GM10248 (cell line): ENCODE measurements around the gene NISCH.

ENCODE experiments used
- CTCF ChIA-PET: fragments of 300-600 bp; sonication (Branson Sonifier 250); formaldehyde crosslinking; extraction: SDS; loops from one replicate; lab custom pipeline; 2021; ENCODE audit warnings: antibody characterized with exemption; lab: Yijun Ruan, JAX
- POLR2A ChIA-PET: fragments of 350-650 bp; sonication (Branson Sonifier 250); formaldehyde crosslinking; extraction: SDS; loops from one replicate; lab custom pipeline; 2020; ENCODE audit warnings: antibody characterized with exemption; lab: Yijun Ruan, JAX
- DNase-seq: peaks from one replicate; pipeline ENCODE4 v3.0.0; 2012; ENCODE audit errors: extremely low spot score
- TF ChIP-seq, protein P1 (sequence below): IDR thresholded peaks from 2 replicates; pipeline ENCODE4 v1.5.1; 2012; ENCODE audit warnings: mild to moderate bottlenecking, low read depth; ENCODE audit errors: extremely low read depth, missing control alignments, control extremely low read depth

NISCH gene

DNA sequence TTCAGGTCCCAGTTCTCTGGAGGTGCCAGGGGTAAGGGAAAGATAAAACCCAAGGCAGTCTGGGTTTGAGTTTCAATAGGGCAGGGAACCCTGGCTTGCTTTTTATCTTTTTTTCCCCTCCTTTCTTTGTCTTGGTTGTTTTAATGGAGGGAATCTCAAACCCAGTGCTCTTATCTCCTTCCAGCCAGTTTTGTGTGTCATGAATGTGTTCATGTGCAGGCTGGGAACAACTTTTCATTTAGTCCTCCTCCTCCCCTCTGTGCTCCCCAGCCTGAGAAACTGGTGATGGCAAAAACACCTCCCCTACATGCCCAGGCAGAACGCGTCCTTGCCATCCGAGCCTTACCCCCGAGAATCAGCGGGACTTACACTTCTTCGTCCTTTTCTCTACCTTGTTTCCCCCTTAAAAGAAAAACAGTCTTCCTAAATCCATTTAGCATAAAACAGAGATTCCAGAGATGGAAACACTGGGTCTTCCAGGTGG is 21.4 kb upstream of the NISCH start:
- CTCF ChIA-PET = interaction anchor here (2.0 to 20.1 kb wide), 2 partner anchors 12 to 22 kb away, joined by 7 to 345 read pairs; partner anchors contain the start of genes SEMA3G and TNNC1
- TF ChIP-seq, protein P1, sequence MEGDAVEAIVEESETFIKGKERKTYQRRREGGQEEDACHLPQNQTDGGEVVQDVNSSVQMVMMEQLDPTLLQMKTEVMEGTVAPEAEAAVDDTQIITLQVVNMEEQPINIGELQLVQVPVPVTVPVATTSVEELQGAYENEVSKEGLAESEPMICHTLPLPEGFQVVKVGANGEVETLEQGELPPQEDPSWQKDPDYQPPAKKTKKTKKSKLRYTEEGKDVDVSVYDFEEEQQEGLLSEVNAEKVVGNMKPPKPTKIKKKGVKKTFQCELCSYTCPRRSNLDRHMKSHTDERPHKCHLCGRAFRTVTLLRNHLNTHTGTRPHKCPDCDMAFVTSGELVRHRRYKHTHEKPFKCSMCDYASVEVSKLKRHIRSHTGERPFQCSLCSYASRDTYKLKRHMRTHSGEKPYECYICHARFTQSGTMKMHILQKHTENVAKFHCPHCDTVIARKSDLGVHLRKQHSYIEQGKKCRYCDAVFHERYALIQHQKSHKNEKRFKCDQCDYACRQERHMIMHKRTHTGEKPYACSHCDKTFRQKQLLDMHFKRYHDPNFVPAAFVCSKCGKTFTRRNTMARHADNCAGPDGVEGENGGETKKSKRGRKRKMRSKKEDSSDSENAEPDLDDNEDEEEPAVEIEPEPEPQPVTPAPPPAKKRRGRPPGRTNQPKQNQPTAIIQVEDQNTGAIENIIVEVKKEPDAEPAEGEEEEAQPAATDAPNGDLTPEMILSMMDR = no peak
- no peak for DNase-seq
- POLR2A ChIA-PET = no interaction called here

DNA sequence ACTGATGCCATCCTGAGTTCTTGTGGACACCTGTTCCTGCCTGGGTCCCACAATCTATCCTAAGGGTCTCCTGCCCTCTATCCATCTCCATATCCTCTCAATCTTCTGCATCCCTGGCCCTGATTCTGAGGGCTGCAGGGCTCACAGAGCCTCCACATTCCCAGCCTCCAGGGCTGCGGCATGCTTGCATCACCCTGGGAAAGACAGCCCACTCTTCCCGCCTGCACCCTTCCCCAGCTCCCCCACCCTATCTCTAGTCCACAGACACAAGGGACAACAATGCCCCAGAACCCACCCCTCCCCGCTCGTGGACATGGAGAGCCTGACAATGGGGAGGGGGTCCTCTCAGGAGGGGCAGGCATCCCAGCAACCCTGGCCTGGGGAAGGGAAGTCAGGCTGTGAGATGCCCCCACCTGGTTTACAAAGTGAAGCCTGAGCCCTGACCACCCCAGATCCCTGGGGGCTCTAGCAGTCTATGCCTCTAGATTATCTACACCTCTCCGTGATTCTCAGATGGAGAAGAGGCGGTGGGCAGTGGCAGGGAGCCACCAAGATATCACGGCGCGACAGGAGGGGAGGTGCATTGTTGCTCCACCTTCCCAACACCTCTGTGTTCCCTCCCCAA is 20.8 kb upstream of the NISCH start:
- CTCF ChIA-PET = interaction anchor here (1.6 to 20.1 kb wide), 4 partner anchors 11 to 22 kb away, joined by 4 to 345 read pairs (median 7); partner anchors contain the start of genes SEMA3G and TNNC1
- TF ChIP-seq, protein P1 = no peak
- POLR2A ChIA-PET = no interaction called here
- DNase-seq = no peak

DNA sequence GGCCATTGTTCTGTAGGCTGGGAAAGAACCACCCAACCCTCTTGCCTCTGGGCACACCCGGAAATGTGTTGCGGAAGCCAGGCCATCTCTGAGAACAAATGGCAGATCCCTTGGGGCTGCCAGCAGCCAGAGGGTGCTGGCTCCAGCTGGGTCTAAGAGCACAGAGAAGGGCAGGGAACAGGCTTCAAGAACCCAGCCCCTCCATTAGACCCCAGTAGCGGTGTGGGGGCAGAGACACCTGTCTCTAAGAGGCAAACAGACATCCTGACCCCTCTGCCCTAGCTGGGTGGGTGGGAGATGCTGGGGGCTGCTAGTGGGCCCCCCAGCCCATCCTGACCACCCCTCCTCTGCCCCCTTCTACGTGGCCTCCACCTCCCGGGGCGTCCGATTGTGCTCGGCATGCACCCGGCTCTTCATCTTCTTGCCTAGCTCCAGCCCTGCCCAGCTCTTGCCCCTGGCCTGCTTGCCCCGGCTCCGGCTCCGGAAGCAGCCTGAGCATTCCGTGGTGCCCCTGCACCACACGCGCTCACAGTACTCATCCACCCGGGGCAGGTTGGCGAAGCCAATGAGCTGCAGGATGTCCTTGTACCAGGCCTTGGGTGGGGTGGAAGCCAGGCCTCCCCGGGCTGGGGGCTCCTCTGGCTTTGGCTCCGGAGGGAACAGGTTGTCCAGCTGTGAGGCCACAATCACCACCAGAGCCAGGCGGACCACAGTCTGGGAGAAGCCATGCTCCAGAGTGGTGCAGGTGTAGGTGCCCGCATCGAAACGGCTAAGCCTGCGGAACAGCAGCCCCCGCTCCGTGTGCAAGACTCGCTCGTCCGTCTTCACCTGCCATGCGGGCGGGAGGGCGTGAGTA is 19.9 kb upstream of the NISCH start:
- TF ChIP-seq, protein P1 = no peak
- ChIA-PET POLR2A (no interaction called here), CTCF (interaction anchor here (1.6 to 20.1 kb wide), 3 partner anchors 10 to 23 kb away, joined by 4 to 345 read pairs (median 7); partner anchors contain the start of genes SEMA3G and TNNC1)
- DNase-seq = no peak

DNA sequence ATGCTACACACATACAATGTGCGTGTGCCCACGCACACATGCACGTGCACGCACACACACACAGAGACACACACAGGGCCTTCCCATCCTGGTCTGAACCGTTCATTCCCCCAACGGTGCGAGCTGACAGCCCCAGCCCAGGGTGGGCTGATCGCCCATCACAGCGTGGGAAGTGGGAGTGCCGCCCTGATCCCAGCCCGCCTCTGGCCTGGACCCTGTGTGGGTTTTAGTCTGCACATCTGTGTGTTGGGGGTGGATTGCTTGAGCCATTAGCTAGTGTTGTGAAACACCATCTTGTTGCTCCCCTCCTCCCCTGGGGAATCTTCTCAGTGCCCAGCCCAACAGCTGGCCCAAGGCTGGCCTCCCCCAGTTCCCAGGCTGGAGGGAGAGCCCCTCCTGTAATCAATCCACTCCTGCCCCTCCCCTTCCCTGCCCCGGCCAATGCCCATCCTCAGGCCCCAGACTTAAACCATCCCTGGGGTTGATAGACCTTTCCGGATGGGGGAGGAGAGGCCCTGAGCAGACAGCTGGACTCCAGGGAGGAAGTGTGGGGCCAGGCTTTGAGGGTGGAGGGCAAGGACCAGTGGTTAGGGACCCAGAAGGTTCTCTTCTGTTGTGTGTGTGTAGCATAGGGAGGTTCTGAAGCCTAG is 18.8 kb upstream of the NISCH start:
- ChIA-PET CTCF (interaction anchor here (20.1 kb wide), 1 partner anchor 9 kb away, joined by 345 read pairs; the partner anchor contains the start of genes SEMA3G and TNNC1), POLR2A (no interaction called here)
- DNase-seq = no peak
- TF ChIP-seq, protein P1 = no peak

DNA sequence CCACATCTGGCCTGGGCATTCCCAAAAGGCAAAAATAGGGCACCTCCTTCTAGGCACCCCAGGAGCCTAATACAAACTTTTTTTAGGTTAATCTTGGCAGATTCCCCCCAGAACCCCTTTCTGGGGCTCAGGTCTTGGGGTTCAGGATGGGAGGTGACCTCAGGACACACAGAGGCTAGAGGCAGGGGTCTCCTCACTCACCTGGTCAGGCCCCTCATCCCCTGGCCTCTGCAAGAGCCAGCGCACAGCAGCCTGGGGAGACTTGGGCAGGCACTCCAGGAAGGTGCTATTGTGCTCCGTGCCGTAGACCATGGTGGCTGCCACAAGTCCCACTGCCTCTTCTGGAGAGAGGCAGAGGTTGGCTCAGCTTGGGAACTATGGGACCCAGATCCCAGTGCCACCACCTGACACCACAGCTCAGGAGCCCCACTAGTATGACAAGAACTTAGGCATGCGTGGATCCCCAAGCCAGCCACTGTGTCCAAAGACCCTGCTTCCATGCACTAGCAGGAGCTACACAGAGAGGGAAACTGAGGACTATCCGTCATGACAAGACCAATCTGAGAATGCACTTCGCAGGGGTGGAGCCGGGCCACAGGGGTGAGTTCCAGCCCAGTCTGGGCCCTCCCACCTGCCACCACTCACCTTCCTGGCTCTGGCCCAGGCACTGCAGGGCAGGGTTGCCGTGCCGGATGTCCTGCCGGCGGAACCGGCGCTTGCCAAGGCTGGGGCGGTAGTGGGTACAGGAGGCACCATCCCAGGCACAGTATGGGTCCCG is 17.9 kb upstream of the NISCH start:
- DNase-seq = no peak
- CTCF ChIA-PET = interaction anchor here (17.8 to 20.1 kb wide), 2 partner anchors 8 kb away, joined by 345 read pairs; partner anchors contain the start of genes SEMA3G and TNNC1

More for the DNA sequence above, 17.9 kb upstream of the NISCH start:
- POLR2A ChIA-PET = no interaction called here
- TF ChIP-seq, protein P1 = no peak
